Jurkat, Clone E6-1 (cell line): ENCODE measurements around the gene RRP15. TPM values are rescaled to one million over a fixed set of nuclear protein-coding genes. Genes with fewer than 3 reads are reported as not detected.

Experiments
- DNase-seq: peaks from one replicate; pipeline ENCODE4 v3.0.0-alpha.2; 2011; ENCODE audit warnings: low read depth, low spot score
- H3K4me3 ChIP-seq: 2 replicates; pipeline ENCODE4 v1.5.1; 2011; ENCODE audit warnings: mild to moderate bottlenecking, low read length, control low read depth, moderate library complexity
- polyA plus RNA-seq: library from polyadenylated mRNA; unstranded; fragments of >200 nt; gene quantifications from one replicate; pipeline ENCODE4 v1.2.1, GENCODE V29; 2012; ENCODE audit warnings: missing spikeins; ENCODE audit not compliant: insufficient read length, insufficient read depth

RRP15 gene, protein sequence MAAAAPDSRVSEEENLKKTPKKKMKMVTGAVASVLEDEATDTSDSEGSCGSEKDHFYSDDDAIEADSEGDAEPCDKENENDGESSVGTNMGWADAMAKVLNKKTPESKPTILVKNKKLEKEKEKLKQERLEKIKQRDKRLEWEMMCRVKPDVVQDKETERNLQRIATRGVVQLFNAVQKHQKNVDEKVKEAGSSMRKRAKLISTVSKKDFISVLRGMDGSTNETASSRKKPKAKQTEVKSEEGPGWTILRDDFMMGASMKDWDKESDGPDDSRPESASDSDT
- polyA plus RNA-seq, result 17.4 TPM

DNA sequence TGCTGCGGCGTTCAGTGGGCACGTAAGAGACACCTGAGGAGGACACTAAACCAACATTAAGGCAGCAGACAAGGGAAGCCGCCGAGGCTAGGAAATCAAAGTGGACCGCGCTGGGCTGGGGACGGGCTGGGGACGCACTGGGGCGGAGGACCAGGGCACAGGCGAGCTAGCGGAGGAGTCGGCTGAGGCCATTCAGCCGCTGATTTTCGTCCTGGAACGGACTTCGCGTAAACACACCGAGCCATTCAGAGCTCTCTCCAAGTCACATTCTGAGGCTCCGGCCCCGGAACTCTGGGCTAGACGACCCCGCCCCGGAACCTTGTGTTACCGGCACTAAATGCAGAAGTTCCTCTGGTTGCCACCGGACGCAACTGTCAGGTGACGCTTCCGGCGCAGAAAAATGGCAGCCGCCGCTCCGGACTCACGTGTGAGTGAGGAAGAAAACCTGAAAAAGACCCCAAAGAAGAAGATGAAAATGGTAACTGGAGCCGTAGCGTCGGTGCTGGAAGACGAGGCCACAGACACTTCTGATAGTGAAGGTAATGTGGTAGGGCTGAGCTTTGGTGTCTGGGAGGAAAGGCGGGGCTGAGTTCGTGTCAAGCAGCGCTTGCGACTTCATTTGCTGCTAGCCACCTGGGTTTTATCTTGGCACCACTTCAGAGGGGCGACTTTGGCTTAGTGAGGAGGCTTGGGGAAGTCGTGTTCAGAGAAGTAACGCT lies at the start of gene RRP15:
TSS of gene RRP15 (plus strand) at position 377 of the 719 bp plus-strand sequence. CDS start at position 401, 24 bp downstream.
- DNase-seq, result peak; percentile 82
- peak within 1 kb of the TSS; percentile 94 for H3K4me3 ChIP-seq

DNA sequence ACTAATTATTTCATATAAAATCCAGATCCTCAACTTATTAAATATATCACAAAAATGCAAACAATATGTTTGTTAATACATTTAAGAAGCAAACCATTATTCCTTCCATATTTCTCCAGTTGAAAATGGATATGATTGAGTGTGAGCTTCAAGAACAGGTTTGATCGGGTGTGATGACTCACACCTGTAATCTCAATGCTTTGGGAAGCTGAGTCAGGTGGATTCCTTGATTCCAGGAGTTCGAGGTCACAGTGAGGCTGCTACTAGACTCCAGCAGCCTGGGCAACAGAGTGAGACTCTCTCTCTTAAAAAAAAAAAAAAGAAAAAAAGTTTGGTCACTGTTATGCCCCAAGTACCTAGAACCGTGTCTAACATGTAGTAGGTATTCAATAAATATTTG lies 42.9 kb upstream of the RRP15 start:
- DNase-seq, result no peak

DNA sequence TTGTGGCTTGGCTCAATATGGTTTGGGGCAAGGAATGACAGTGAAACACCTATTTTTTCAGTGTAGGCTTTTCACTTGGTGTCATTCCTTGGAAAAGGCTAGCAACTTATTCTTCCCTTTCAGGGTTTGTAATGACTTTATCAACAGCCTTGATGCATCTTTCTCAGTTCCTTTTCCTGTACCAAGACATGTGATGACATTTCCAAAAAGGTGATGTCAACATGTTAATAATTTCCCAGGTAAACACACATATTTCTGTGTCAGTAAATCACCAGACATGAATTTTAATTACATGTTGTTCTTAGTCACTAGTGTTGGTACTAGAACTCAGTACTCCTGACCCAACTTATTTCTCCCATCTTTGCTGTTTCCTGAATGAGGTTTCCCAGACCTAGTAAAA lies 37.8 kb upstream of the RRP15 start:
- no peak for DNase-seq
- H3K4me3 ChIP-seq, result no peak overlapping the region

More for the DNA sequence above, 42.9 kb upstream of the RRP15 start:
- no peak overlapping the region for H3K4me3 ChIP-seq

DNA sequence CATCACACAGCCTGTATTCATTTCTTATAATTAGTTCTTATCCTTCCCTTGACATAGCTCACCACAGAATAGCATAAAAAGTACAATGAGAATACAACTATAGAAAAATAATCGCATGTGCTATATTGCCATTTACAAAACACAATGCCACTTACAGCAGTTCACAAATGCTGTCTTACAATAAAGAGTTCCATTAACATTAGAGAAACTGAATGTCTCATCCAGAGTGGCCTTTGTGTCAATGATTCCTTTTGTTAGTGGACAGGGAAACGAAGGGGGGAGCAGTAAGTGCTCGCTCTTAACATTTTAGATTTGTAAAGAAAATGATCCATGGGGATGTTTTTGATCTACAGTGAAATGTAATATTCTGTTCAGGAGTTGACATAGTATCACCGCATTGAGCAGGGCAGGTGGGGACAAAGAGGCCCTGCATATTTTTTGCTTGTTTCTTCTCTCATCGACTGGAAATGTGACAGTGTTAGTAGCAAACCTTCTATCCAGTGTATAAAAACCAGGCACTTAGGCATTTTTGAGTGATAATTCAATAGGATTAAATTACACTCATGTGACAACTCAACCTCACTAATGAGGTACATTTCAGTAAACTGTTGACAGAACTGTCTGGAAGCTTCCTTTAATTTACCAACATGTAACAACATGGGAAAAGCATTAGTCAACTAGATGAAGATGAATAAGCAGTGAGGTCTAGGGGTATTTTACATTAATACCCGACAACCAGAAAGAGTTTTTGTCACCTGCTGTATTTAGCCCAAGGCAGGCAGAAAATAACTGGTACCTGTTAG lies 35.6 kb upstream of the RRP15 start:
- no peak for DNase-seq
- no peak overlapping the region for H3K4me3 ChIP-seq

DNA sequence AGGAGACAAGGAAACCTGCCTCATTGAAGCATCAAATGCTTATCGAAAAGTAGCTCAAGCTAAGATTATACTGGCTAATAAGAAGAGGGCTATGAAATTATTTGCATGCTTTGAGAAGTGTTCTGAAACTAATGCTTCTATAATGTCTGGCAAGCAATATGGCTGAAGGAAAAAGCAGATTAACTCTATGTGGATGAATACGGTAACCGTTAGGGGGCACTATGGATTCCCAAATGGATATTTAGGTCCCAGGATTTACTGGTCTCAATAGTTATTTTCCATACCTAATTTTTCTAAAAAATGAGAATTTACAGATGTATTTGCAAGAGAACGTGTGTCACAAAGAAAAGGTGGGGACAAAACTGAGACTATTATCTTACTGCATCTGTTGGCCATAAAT lies 34.6 kb upstream of the RRP15 start:
- no peak overlapping the region for H3K4me3 ChIP-seq
- DNase-seq, result no peak

DNA sequence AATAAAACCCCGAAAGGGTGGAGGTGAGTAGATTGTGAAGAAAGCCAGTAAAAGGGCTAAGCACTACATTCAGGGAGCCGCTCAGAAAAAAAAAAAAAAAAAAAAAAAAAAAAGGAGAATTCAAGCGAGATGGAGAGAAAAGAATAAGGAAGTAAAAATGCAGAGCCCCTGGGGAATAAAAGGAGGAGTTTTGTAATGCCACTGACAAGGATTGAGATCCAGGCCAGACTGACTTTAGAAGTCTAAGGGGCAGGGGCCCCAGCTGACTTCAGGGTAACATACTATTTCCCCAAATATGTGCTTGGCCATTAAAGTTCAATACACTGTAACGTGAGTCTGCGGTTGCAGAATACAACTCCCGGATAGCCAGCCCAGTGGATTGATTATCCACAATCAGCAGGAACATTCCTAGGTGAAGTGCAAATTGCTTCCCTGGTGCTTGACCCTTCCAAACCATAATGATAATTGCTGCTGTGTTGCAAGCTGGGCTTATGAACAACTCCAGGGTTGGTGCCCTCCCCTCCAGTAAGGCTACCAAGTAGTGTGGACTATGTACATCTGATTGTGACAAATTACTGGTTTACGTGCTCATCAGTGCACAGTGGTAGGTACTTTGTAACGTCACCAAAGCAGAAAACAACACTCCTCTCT lies 30.7 kb upstream of the RRP15 start:
- no peak for DNase-seq
- H3K4me3 ChIP-seq, result no peak overlapping the region

DNA sequence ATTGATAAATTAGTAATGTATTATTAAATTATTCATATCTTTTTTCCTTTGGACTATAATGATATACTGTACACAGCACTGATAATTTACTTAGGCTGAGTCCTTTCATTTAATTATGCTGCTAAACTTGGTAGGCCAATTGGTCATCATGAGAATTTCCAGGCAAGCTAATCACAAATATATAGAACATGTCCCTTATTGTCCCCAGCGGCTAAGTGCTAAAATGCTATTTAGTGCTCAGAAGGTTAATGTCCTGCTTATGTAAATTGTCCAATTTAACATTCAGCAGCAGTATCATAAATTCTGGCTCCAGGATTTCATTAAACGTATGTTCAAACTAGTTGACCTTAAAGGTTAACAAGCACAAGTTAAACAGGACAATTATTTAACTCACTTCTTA lies 30.0 kb upstream of the RRP15 start:
- DNase-seq, result no peak

DNA sequence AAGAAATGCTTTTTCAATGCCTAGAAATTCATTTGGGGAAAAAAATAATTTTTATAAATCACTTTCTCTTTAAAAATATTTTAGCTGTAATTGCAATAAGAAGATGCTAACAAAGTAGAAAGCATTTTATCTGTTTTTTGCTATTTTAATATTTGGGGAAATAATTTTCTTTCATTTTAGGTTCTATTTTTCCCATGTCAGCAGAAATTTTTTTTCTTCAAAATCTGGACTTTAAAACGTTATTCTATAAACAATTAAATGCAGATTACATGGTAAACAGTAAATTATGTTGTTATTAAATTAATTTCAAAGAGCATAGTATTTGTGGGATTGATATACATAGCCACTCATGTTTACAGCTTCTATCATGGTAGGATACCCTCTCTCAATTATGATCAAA lies 27.7 kb upstream of the RRP15 start:
- H3K4me3 ChIP-seq, result no peak overlapping the region
- DNase-seq, result no peak

More for the DNA sequence above, 30.0 kb upstream of the RRP15 start:
- no peak overlapping the region for H3K4me3 ChIP-seq

DNA sequence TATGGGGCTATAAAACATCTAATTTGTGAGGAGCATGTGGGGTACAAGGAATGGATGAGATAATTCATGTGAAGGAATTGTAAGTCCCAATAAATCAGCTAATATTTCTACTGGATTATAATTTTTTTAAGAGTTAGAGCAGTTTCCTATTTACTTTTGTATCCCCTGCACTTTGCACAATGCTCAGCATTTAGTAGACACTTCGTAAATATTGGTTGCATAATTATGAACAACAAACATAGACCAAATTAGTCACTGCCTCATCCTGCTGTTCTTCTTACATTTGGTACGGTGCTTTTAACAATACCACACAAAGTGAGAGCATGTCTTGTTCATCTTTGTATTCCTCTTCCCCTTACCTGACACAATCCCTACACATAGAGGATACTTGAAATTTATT lies 27.1 kb upstream of the RRP15 start:
- no peak for DNase-seq
- no peak overlapping the region for H3K4me3 ChIP-seq

DNA sequence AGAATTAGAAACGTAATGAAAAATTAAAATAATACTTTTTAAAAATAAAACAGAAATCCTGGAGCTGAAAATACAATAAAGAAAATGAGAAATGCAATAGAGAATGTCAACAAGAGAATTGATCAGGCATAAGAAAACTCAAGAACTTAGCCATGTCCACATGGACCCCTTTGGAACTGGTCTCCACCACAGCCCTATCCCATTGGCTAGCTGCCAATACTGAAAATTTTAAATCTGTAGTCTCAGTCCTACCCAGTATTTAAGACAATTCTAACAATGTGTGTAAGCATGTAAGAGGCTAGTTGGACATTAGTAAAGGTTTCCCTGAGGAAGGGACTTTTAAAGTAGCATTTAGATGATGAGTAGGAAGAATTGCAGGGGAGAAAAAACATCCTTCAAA lies 25.8 kb upstream of the RRP15 start:
- H3K4me3 ChIP-seq, result no peak overlapping the region
- no peak for DNase-seq

DNA sequence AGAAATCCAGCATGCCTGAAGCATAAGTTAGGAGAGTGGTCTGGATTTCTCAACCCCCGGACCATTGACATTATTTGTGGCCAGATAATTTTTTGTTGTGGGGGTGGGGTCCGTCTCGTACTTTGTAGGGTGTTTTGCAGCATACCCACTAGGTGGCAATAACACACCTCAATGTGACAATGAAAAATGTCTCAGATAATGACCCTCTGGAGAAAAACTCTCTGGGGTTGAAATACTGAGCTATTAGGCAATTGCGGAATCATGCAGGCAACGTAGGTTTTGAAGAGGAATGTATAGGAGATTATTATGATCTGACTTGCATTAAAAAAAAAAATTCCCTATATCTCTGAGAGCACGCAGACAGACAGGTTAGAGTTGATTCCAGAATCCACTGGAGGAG lies 25.3 kb upstream of the RRP15 start:
- H3K4me3 ChIP-seq, result no peak overlapping the region
- no peak for DNase-seq

DNA sequence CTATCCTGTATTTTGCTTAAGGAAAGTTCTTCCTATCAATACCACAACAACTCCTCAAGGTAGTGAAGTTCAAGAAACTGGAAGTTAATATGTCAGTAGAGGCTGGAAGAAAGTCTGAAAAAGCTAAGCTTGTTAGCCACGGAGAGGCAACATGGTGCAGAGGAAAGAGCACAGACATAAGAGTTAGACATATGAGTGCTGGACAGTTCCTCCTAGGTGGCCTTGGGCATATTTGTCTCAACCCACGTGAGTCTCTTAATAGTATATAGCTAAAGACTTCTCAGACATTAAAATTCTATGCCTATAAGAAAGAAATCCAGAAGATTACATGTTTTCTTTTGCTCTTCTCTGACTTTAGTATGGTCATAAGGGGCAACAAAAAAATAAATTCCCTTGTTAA lies 22.8 kb upstream of the RRP15 start:
- DNase-seq, result no peak
- no peak overlapping the region for H3K4me3 ChIP-seq

DNA sequence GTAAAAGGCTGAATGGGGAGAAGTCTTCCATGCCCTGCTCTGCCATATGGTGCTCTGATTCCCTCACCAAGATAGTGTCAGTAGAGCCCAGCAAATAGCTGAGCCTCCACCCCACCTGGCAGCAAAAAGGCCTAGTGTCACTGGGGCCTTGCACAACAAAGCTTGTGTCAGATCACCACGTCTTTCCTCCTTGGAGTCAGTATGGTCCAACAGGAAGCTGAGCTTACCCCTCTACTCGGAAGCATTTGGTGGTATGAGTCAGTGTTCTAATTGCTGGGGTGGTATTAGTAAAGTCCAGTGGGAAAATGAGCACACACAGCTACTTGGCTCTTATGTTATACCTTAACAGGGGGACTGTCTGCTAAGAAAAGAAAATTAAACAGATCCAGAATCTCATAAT lies 18.7 kb upstream of the RRP15 start:
- H3K4me3 ChIP-seq, result no peak overlapping the region
- DNase-seq, result no peak

DNA sequence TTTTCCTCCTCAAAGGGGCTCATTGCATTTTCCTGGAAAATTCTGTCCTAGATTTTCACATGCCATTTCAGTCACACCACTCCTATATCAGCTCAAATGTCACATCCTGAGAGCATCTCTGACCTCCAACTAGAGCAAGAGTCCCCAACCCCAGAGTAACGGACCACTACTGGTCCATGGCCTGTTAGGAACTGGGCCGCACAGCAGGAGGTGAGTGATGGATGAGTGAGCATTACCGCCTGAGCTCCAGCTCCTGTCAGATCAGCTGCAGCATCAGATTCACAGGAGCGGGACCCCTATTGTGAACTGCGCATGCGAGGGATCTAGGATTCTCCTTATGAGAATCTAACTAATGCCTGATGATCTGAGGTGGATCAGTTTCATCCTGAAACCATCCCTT lies 12.7 kb upstream of the RRP15 start:
- H3K4me3 ChIP-seq, result no peak overlapping the region
- DNase-seq, result no peak

DNA sequence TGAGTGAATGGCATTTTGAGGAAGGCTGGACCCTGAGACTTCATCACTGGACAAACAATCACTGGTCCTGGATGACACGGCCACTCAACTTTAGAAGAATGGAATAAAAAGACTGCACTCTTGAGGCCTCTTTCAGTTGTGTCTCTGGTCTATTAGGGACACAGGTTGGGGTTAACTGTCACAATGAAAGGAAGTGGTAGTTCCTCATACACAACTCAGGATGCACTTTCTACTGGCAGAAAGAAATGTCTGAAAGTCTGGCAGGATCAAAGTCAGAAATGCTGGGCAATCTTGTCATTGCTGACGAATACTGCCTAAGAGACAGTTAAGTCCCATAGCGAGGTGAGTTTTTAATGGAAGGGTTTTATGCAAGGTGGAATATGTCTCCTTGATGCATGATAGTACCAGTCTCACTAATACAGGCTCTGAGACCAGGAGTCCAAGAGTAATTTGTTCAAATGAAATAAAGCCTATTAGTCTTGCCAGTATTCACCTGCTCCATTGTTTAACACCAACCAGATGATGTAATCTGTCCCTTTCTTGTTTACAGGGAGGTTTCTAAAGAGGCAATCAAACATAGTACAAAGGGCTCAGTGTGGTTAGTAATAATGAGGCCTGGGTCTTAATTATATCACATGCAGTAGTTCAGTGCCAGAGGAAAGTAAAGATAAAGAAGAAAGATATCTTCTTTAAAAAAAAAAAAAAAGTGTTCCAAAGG lies 11.2 kb upstream of the RRP15 start:
- DNase-seq, result peak; percentile 56
- H3K4me3 ChIP-seq, result no peak overlapping the region

DNA sequence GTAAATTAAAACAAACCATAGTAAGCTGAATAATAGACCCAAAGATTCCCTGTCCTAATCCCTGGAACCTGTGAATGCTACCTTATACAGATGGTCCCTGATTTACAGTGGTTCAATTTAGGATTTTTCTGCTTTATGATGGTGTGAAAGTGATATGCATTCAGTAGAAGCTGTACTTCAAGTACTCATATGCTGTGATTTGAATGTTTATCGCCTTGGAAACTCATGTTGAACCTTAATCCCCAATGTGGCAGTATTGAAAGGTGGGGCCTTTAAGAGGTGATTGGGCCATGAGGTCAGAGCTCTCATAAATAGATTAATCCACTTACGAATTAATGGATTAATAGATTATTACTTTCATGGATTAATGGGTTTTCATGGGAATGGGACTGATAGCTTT lies 10.6 kb upstream of the RRP15 start:
- DNase-seq, result no peak
- no peak overlapping the region for H3K4me3 ChIP-seq

DNA sequence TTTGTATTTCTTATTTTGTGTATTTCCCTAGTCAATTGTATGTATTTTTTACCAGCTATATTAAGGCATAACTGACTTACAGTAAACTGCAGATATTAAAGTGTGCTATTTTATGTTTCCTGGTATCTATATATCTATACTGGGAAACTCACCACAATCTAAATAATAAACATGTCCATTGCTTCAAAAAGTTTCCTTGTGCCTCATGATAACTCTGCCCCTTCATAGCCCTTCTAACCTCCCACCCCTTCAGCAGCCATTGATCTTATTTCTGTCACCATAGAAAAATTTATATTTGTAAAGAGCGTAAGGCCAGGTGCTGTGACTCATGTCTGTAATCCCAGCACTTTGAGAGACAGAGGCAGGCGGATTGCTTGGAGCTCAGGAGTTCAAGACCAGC lies 9.3 kb upstream of the RRP15 start:
- no peak overlapping the region for H3K4me3 ChIP-seq
- no peak for DNase-seq

DNA sequence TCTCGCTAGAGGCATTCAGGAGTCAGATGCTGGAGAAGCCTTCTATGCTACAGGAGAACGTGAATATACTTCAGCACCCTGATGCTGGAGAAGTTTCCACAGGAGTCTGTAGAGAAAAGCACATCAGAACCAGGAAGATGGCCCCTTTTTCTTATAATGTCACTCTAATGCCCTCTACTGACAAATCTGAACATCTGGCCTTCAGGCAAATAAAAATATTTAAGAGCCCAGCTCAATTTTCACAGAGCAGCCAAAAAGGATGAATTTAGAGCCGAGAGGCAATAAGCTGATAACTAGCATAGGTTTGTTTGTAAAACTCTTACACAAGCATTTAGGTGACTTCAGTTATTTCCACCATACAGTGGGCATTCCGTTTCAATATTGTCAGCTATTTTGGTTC lies 3.8 kb upstream of the RRP15 start:
- H3K4me3 ChIP-seq, result no peak overlapping the region
- DNase-seq, result no peak

DNA sequence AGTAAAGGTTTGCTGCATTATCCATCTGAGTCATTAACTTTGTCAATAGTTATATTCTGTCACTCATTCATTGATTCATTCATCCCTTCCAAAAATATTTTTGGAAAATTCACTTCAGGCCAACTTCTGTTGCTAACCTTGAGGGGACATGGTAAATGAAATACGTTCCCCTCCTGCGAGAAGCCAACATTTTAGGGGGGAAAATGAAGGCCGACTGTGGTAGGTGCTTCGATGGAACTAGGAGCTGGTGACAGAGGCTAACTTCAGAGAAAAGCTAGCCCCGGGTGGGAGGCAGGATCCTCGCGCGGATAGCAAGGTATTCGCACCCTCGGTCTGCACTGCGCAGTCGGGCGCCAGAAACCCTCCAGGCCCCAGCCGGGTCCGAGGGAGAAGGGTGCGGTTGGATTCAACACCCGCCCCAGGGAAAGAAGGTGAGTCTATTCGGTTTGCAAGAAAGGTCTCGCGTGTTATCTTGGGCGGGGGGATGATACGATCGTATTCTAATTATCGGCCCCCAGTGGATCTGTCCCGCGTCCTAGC lies 646 bp upstream of the RRP15 start:
- DNase-seq, result no peak
- peak overlapping the region; percentile 94 for H3K4me3 ChIP-seq
